Stimulated activated CD4-positive, alpha-beta T cell treated with anti-CD3 and anti-CD28 coated beads, Interleukin-2, amount 100 ng/mL, for 24 hours (primary cell): ENCODE data around the gene CEP112.

Source experiments
- DNase-seq, 2 donors: peaks; one replicate each; pipeline ENCODE4 v3.0.0-alpha.2; 2020

The CEP112 gene

DNA sequence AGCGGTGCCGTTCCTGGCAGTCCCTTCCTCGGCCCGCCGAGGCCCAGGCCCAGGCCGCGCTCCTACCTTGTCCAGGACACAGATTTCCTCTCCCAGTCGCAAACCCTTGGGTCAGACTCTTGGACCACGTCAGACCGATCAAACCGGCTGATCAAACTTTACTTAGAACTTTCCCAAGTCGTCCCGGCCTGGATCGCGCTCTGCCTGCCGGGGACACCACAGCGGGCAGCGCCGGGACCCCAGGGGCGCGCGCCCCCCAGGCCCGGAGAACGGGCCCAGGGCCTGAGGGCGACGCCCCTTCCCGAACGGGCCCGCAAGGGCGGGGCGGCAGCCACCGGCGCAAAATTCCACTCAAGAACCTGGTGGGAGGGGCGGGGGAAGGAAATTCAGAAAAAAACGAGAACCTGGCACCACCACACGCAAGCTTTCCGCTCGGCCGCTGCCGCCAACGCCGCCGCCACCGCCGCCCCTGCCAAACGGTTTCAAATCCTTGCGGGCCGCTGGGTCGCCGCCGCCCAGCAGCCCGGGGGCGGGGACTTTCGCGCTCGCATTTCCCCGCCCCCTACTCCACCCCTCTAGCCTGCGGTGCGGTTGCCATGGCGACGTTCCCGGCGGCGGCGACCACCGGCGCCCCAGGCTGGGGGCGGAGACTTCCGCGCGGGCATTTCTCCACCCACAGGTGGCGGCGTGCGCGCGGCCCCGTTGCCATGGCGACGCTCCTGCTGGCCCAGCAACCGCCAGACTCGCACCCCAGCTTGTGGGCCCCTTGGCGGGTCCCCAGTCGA is at the start of gene CEP112:
CEP112 (minus strand) TSS at position 541 of the 785 bp plus-strand sequence.
- peak; percentile 83 to 88 for DNase-seq

DNA sequence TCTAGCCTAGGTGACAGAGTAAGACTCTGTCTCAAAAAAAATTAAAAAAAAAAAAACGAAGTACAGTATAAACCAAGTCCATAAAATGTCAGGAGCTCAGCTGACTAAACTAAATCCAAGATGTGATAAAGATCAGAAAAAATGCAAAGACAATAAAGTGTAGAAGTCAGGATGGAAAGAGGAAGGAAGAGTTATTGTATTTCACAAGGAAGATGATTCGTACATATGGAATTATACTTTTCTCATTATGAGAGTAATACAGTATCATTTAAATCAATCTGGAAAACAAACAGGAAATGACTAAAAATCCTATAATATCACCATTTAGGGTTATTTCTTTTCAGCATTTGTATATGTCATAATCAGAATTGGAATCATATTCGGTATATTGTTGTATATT is 48.7 kb upstream of the CEP112 start:
- no peak for DNase-seq

DNA sequence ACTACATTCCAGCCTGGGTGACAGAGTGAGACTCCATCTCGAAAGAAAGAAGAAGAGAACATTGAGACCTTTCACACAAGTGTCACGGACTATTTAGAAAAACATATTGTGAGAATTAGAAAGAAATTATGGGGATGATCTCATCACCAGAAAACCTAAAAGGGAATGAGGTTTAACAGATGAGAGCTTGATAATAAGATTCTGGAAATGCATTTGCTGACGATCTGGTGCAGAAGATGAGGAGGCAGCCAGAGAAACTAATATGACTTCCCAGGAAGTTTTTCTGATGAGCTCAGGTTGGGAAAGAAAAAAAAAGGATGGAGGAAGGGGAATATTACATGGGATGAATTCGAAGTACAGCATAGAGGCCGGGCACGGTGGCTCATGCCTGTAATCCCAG is 48.1 kb upstream of the CEP112 start:
- DNase-seq = no peak

DNA sequence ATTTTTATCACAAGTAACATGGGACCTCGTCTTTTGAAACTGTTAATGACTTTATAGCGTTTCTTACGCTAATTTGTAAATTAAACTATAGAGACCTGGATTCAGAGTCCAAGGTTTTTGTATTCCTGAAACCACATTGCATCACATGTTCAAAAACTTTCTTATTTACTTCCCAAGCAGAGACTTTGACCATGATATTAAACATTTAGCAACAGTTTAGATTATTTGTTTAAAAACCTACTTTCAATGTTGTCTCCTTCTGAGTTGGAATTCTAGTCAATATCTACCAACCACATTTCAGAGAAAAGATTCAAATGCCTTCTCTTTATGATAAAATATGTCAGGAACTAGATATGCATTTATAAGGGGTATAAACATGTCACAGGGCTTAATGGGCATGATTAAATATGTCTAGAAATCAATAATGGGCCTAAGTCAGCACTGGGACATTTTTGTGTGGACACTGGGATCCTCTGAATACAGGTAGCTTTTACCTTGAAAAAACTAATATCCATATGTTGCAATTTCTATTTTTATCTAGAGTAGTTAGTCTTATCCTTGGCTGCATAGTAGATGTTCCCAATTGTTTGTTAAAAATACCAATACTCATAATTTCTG is 43.6 kb upstream of the CEP112 start:
- DNase-seq = no peak

DNA sequence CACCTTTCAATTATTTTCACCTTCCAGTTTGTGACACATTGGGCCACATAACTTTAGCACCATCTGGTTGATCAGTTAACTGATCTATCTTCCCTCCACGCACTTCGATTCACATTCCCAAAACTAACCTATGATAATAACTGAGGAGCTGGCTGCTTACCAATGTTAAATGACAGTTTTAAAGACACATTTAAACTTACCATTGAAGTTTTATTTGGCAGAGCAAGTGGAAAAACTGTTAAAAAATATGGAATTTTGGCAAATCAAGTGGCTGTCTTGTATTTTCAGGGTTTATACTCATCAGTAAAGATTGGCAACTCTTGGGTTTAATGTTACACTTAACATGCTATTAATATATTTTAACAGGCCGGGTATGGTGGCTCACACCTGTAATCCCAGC is 42.7 kb upstream of the CEP112 start:
- no peak for DNase-seq

DNA sequence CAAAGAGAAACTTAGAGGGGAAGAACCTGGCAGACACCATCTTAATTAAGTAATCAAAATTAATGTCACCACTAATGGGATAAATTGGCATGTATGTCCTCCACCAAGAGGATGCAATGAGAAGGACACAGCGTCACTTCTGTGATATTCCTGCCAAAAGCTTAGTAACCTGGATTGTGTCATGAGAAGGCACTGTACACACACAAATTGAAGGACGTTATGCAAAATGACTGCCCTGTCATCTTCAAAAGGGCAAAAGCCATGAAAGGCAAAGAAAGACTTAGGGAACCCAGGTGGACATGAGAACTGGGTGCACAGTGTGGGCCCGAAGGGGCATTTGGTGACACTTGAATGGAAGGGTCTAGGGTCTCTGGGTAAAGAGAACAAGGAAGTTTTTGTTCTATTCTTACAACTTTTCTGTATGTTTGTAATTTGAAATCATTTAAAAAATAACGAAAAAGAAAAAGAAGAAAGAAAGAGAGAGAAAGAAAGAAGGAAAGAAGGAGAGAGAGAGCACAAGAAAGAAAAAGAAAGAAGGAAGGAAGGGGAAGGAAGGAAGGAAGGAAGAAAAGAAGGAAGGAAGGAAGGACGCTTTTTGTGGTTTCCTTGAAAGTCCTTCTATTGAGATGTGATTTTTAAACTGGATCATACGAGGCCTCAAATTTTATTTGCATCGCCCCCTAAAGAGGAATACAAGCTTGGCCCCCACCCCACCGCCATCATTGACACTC is 41.3 kb upstream of the CEP112 start:
- DNase-seq = no peak

DNA sequence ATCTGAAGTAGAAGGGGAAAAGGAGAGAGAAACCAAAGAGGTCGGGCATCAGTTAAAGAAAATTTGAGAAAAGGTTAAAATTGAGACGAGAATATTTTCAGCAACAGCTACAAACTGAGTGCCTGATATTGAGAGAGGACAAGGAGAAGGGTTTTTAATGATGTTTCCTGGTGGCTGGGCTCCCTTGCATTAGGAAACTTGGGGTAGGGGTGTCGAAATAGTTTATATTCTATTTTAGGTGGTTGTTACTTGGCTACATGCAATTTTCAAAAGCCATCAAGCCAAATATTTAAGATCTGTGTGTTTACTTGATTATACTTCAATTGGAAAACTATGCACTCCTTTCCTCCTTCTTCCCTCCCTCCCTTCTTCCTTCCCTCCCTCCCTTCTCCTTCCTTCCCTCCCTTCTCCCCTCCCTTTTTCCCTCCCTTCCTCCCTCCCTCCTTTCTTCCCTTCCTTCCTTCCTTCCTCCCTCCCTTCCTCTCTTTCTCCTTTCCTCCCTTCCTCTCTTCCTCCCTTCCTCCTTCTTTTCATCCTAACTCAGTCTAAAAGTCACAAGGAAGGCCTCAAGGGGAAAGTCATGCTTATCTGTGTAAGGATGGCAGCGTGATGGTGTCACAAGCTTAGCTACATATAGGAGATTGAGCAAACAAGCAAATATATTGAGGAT is 39.1 kb upstream of the CEP112 start:
- DNase-seq = no peak

DNA sequence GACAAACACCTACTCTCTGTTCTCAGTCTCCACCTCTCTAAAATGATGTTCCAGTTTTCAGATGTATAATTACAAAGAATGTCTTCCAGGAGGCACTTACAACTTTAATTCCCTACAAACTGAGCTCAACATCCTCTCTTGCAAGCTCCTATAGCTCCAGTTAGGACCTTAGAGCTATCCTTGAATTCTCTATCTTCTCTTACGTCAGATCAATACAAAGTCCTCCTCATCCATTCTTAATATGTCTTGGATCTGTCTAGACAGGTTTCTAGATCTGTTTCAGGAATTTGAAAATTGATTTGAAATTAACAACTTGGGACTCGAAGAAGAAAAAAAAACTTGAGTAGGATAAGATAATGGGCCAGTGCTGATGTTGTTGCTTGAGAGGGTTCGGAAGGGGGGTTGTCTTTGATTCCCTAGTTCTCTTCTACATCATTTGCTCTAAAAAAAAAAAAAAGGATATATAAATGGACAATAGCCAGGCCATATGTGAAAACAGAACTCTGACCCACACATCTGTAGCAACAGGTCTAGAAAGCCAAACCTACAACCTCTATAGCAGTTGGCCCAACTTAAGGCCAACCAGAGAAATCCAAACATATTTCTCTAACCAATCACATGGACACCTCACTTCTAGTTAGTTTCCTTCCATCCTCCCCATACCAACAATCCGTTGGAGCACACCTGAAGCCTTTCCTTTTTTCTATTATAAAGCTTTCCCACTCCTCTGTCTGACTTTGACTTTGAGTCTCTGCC is 38.0 kb upstream of the CEP112 start:
- DNase-seq = no peak

DNA sequence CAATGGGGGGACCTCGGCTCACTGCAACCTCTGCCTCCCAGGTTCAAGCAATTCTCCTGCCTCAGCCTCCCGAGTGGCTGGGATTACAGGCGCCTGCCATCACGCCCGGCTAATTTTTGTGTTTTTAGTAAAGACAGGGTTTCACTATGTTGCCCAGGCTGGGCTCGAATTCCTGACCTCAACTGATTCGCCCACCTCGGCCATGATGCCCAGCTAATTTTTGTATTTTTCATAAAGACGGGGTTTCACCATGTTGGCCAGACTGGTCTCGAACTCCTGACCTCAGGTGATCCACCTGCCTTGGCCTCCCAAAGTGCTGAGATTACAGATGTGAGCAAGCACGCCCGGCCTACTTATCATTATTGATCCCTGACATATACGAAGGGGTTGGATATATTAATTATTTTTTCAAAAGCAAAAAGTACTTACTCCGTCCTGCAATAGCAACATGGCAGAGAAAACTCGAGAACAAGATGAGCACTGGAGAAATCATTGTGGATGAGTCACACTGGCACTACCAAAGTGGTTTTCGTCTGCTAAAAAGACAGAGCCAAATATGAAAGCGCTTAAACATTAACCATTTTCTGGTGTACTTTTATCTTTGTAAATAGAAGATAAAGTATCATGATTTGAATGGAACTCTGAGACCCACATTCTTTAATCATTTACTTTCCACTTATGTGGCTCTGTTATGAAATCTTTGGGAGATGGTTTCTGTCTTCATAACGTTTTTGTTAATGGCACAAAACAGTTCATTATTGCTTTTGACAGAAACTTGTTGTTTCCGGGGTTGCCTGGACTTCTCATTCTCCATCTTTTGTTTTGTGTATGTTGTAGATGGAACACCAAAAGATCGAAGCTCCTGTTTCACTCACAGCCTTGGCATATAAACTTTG is 37.2 kb upstream of the CEP112 start, which contains the start of gene APOH:
APOH (minus strand) TSS at position 529 of the 896 bp plus-strand sequence; CDS start at position 493, 36 bp downstream.
- DNase-seq = no peak

DNA sequence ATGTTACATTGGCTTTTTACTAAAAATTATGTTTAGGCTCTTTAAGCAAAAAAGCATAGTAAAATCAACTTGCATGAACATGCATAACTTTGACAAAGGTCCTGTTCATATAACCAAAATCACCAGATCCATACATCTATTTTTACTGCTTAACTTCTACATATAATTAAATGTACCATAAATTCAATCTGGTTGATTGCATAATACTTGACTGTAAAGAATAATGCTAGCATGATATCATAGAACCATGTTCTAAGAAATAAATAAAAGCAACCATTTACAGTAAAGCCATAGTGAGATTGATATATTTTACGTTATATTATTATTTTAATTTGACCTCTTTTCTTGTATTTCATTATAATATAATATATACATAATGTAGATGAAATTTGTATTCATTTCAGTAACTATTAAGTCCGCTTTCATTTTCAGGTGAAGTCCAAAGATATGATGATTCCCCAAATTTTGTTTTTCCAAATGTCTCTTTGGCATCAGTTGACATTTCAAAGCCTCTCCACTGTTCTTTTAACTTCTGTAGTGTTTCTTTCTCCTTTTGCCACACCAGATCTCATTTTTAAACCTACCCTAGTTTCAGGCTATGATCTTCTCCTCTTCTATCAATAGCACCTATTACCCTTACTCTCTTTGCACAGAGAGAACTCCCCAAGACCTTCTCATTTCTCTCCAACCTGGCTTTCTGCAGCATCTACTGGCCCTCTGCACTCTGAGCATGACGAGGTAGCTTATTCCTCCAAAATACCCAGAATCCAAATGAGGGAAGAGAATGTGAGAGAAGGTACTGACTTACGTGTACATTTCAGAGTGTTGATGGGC is 35.5 kb upstream of the CEP112 start:
- DNase-seq = no peak

DNA sequence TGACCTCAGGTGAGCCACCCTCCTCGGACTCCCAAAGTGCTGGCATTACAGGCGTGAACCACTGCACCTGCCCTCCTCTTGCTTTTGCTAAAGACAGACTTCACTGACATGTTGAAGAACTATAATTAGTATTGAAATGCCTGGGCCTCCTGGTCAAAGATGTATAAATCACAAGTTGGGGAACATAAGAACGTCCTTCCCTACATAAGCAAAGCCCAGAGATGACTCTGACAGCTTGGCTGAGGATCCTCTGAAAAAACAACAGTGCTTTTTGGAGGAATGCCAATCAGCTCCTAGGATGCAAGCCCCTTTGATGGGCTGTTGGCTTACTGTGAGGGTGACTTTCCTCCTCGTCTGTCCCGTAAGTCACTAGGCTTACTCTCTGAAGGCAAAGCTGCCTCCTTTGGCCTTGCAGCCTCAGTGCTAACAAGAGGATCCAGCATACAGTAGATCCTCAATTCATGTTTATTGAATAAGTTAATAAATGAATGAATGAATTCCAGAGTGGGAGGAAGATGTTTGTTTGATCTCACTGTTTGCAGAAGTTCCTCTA is 30.9 kb upstream of the CEP112 start:
- no peak for DNase-seq

DNA sequence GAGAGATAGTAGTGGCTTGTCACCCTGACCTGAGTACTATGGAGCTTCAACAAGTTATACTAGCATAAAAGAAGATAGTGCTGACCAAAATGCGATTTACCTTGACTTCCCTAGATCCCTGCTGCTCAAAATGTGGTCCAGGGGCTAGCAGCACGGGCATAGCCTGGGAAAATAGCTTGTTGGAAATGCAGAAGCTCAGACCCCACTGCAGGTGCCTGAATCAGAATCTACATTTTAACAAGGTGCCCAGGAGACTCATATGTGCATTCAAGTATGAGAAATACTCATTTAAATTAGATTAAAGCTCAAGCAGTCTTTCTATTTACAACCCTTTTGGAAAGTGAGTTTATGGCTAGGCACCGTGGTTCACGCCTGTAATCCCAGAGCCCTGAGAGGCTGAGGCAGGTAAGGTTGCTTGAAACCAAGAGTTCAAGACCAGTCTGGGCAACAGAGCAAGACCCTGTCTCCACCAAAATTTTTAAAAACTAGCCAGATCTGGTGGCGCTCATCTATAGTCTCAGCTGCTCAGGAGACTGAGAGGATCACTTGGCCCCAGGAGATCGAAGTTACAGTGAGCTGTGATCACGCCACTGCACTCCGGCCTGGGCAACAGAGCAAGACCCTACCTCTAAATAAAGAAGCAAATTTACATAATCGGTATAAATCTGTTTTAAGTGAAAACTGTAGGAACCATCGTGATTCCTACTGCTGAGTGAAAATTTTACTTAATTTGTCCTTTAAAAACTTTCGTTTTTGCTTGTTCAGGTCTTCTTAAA is 30.0 kb upstream of the CEP112 start:
- no peak for DNase-seq

DNA sequence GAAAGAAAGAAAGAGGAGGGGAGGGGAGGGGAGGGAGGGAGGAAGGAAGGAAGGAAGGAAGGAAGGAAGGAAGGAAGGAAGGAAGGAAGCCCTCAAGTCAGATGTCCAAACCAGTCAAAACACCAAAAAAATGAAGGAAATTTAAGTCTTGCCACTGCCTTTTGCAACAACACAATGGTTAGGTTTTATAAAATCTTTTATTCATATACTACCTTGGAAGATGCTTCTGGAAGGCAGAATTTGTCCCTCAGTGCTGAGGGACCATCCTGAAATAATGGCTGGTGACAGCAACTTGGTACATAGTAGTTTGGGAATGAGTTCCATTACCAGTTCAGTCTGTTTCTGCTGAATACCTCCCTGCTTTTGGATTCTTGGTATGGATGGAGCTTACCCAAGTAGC is 29.4 kb upstream of the CEP112 start:
- DNase-seq = no peak

DNA sequence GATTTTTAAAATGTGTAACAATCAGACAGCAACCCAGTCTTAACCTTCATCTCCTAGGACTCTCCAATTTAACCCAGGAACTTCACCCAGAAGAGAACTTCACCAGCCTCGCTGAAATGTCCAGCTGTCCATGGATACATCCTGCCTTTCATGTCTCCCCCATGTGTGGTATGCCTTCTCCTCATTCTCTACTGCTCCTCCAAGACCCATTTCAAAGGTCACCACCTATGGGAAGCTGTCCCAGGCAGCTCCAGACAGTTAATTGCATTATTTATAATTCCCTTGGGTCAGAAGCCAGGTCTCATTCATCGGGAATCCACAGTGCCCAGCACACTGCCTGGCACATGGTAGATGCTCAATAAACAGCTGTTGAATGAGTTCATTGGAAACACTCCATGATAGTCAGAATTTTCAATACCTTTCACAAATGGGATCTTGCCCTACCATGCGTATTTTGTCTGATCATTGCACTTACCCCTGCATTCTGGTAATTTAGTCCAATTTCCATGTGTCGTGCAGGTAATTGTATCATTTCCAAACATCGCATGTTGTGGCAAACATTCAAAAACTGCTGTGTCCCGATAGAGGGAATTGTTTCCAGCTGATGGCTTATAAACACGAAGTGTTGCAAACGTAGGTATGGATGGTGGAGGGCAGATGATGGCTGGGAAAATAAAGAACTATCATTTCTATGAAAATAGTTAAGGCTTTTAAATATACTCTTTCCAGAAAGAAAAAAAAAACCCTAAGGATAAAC is 28.3 kb upstream of the CEP112 start:
- DNase-seq = no peak

DNA sequence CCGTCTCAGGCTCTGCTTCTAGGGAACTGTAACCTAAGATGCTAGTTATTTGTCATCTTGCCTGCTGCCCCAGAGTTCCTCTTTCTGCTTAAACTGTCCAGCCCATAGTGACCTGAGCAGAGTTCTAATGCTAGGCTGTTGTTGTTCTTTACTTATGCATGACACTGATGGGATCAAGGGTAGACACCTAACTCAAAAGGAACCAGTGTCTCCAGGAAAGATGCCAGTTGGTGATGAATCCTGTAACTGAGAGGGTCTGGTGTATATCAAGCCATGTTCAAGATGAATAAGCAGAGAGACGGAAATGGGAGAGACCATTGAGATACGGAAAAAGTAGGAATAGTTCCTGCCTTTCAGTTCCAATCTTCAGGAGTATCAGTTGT is 23.6 kb upstream of the CEP112 start:
- DNase-seq = no peak

DNA sequence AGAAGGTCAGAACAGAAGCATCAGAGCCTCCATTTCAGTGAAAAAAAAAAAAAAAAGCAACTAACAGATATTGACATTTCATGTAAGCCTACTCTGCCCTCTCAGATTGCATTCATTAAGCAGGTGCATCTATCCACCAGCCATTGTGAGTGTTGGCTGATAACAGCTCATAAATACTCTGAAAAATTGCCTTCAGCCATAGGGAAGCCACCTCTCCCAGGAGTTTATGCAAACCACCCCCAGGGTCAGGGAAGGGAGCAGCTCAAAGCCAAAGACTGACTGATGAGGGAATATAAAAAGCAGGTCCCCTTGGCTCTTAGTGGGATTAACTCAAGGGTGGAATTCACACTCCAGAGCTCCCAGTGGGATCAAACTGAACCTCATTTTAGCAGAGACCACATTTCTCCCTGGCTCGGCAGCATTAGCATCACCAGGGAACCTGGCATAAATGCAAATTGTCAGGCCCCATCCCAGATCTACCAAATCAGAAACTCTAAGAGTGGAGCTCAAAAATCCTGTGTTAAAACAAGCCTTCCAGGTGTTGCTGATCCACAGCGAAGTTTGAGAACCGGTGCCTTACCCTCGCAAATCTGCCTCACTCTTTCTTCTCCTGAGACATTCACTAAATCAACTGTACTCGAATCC is 23.1 kb upstream of the CEP112 start:
- no peak for DNase-seq

DNA sequence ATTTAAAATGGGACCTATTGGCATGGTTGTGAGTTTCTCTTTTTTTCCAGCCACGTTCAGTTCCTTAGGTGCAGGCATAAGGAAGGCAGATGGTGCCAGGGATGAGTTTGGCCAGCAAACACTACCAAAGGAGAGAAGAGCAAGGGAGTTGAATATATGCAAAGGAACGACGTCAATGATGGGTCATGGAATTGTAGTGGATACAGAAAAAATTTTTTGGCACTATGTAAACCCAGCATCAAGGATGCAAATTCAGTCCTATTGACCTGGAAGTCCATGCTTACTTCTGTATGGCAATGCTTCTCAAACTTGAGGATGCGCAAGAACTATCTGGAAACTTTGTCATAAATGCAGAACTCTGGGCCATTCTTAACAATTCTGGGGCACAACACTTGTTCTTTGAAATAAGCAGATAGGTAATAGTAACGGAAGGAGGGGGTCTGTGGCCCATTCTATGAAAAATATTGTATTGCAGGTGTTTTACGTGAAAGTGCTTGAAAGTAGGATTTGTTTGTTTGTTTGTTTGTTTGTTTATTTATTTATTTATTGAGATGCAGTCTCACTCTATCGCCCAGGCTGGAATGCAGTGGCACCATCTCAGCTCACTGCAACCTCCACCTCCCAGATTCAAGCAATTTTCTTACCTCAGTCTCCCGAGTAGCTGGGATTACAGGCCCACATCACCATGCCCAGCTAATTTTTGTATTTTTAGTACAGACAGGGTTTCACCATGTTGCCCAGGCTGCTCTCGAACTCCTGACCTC is 19.3 kb upstream of the CEP112 start:
- DNase-seq = no peak
